MG63 (cell line): Measurements from ENCODE around the gene DCAF11. TPM values are rescaled to one million over a fixed set of nuclear protein-coding genes. Genes with fewer than 3 reads are reported as not detected.
A peak's percentile ranks its signal among the peaks of the same experiment; 100 is the strongest.

Experiments
- DNase-seq: peaks from one replicate; pipeline ENCODE4 v3.0.0-alpha.2; 2020
- H3K27me3 ChIP-seq: fragments of 250-450 bp; sonication (Bioruptor Pico); 2 replicates; pipeline ENCODE4 v1.5.1; 2020; ENCODE audit warnings: mild to moderate bottlenecking, moderate library complexity
- H3K36me3 ChIP-seq: fragments of 250-450 bp; sonication (Bioruptor Pico); 2 replicates; pipeline ENCODE4 v1.5.1; 2020; ENCODE audit warnings: mild to moderate bottlenecking, moderate library complexity
- H3K4me3 ChIP-seq: fragments of 250-450 bp; sonication (Bioruptor Pico); 2 replicates; pipeline ENCODE4 v1.5.1; 2020; ENCODE audit warnings: mild to moderate bottlenecking, moderate library complexity
- H3K9me3 ChIP-seq: fragments of 250-450 bp; sonication (Bioruptor Pico); 2 replicates; pipeline ENCODE4 v1.5.1; 2020; ENCODE audit warnings: mild to moderate bottlenecking, moderate library complexity
- total RNA-seq: library from RNA; depleted of rRNA; stranded (reverse); fragments of >200 nt; shearing (Covaris generic); gene quantifications from 2 replicates; pipeline ENCODE4 v1.2.3, GENCODE V29; 2014; ENCODE audit warnings: low replicate concordance

DCAF11 gene
- total RNA-seq, 1 experiment from 2014 or later = 64.7 TPM

DNA sequence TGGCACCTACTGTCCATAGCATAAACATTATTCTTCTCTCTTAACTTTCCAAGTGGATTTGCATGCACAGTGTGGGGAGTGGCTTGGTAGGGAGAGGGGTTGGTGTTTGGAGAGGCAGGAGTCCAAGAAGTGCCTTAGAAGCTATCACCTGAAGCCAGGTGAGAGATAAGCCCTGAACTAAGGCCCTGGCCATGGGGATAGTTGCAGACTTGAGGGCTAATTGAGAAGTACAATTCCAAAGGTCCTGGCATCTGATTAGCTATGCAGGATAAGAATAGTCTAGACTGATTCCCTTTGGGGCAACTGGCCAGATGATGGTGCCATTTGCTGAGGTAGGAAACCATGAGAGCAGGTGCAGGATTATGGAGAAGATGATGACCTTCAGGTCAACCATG is 22.5 kb upstream of the DCAF11 start:
- Histone ChIP-seq H3K36me3 (no peaks in the 10 kb centered on the region; the same call in 1 of the 2 replicates), H3K4me3 (no peak overlapping the region), H3K9me3 (no peaks in the 10 kb centered on the region), H3K27me3 (no peaks in the 10 kb centered on the region)
- no peak for DNase-seq

DNA sequence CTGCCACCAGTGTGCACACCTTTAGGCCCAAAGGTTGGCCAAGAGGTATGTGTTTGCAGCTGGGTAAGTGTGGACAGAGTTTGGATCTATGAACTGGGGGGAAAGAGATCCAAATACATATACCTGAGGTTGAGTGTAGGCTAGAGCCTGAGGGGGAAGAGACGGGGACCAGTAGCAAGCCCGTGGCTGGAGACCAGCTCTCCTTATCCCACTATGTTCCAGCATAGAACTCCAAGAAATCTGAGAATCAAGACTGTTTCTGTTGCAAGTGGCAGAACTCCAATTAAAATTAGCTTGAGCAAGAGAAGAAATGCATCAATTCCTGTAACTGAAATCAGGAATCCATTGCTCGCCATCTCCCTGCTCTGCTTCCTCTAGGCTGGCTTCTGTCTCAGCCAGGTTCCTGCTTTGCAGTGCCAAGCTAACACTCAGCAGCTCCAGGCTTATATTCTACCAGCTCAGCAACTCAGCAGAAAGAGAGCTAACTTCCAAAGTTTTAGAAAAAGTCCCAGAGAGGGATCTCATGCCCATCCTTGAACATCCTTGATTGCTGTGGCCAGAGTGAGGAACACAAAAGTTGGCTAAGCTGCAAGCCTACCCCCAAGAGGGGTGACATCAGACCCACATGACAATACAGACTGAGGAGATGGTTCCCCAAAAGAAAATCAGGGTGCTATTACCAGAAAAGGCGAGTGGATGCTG is 21.9 kb upstream of the DCAF11 start:
- Histone ChIP-seq H3K36me3 (no peaks in the 10 kb centered on the region; the same call in 1 of the 2 replicates), H3K27me3 (no peaks in the 10 kb centered on the region), H3K9me3 (no peaks in the 10 kb centered on the region), H3K4me3 (no peak overlapping the region)
- no peak for DNase-seq

DNA sequence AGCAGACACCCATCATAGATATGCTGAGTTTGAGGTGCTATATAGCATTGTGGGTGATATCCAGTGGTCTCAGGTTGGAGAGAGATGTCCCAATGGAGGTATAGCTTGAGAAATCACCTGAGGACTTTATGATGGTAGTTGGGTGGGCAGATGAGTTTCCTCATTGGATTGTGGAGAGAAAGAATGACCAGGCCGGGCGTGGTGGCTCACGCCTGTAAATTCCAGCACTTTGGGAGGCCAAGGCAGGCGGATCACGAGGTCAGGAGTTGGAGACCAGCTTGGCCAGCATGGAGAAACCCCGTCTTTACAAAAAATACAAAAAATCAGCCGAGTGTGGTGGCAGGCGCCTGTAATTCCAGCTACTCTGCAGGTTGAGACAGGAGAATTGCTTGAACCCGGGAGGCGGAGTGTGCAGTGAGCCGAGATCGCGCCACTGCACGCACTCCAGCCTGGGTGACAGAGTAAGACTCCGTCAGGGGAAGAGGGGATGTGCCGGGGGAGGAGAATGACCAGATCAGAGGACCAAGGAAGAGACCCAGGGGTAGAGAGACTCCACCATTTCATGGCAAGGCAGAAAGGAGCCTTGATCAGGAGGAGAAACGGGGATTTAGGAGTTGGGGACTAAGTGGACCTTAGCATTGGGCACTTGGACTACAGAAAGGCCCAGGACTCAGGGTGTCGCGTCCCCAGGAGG is 21.2 kb upstream of the DCAF11 start:
- no peak for DNase-seq
- Histone ChIP-seq H3K27me3 (no peaks in the 10 kb centered on the region), H3K36me3 (no peaks in the 10 kb centered on the region; the same call in 1 of the 2 replicates), H3K9me3 (no peaks in the 10 kb centered on the region), H3K4me3 (peak overlapping the region; percentile 90; the same call in 1 of the 2 replicates)

DNA sequence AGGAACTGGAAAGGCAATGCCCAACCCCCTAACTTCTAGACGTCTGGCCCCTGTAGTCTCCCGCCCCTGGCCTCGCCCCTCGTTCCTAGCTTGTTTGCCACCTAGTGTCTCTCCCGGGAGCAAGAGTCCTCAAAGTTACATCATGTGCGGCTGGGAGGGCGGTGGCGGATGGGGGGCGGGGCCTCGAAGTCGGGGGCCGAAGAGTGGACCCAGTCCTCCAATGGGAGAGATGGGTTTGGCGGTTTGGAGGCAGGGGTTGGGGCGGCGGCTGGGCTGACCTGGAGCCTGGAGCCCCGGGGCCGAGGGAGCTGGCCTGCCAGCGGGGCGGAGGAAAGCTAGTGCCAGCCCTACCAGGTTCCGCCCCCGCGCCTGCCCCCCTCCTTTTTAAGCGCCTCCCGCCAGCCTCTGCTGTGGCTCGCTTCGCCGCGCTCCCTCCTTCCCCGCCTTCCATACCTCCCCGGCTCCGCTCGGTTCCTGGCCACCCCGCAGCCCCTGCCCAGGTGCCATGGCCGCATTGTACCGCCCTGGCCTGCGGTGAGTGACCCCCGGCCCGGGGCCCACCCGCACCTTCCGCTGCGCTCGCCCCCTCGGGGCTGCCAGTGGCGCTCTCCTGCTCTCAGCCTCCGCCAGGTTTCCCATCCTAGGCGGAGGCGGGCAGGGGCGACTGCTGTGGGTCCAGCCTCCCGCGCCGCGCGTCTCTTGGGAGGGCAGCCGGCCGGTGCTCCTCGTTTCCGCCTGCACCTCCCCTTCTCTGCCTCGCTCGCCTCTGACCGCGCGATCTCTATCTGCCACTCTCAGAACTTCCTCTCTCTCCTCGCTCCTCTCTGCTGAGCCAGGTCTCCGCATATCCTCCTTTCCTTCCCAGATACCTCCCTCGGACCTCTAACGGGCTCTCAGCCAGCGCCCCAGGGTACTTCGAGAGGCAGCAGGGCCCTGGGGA is 20.4 kb upstream of the DCAF11 start, which contains the start of gene PCK2:
Gene PCK2, plus strand, starts transcription at position 411 of the 940 bp plus-strand sequence. Its CDS starts 95 bp downstream, at position 506.
- Histone ChIP-seq H3K36me3 (no peaks in the 10 kb centered on the region; the same call in 1 of the 2 replicates), H3K9me3 (no peaks in the 10 kb centered on the region)

GRCh38 chr14:24094841-24095270 is 19.7 kb upstream of the DCAF11 start:
- Histone ChIP-seq H3K27me3 (no peaks in the 10 kb centered on the region), H3K4me3 (peak overlapping the region; percentile 90)

More for the DNA sequence above, 20.4 kb upstream of the DCAF11 start, which contains the start of gene PCK2:
- Histone ChIP-seq H3K4me3 (peak within 1 kb of the TSS; percentile 90), H3K27me3 (no peaks in the 10 kb centered on the region)
- DNase-seq = peak; percentile 96

GRCh38 chr14:24095271-24096068 is 19.1 kb upstream of the DCAF11 start:
- no peaks in the 10 kb centered on the region for H3K27me3 ChIP-seq
- DNase-seq = peak; percentile 62
- peak overlapping the region; percentile 90 for H3K4me3 ChIP-seq
- H3K9me3 ChIP-seq = no peaks in the 10 kb centered on the region
- H3K36me3 ChIP-seq = no peaks in the 10 kb centered on the region; the same call in 1 of the 2 replicates

More at GRCh38 chr14:24094841-24095270, 19.7 kb upstream of the DCAF11 start:
- DNase-seq = no peak
- H3K36me3 ChIP-seq = no peaks in the 10 kb centered on the region; the same call in 1 of the 2 replicates
- no peaks in the 10 kb centered on the region for H3K9me3 ChIP-seq

DNA sequence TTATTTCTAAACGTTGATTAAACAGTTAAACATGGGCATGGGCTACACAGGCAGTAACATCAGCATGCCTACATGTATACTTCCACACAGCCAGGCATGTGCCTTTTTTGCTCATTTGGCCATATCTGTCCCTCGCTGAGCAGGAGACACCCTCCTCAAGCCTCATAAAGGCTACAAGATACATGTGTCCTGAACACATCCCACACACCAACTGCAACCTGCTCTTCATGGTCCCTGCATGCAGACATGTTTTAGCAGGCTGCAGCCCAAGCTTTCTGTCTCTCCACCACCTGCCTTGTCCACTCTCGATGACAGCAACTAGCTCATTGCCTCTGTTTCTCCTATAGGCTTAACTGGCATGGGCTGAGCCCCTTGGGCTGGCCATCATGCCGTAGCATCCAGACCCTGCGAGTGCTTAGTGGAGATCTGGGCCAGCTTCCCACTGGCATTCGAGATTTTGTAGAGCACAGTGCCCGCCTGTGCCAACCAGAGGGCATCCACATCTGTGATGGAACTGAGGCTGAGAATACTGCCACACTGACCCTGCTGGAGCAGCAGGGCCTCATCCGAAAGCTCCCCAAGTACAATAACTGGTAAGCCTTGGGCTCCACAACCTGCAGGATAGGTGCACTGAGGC is 17.9 kb upstream of the DCAF11 start:
- no peak overlapping the region for H3K4me3 ChIP-seq
- DNase-seq = no peak
- no peaks in the 10 kb centered on the region; the same call in 1 of the 2 replicates for H3K36me3 ChIP-seq
- no peaks in the 10 kb centered on the region for H3K27me3 ChIP-seq
- no peaks in the 10 kb centered on the region for H3K9me3 ChIP-seq

GRCh38 chr14:24098229-24098926 is 16.2 kb upstream of the DCAF11 start:
- no peak for DNase-seq
- no peak overlapping the region for H3K4me3 ChIP-seq
- H3K9me3 ChIP-seq = no peaks in the 10 kb centered on the region
- no peaks in the 10 kb centered on the region; the same call in 1 of the 2 replicates for H3K36me3 ChIP-seq
- no peaks in the 10 kb centered on the region for H3K27me3 ChIP-seq

GRCh38 chr14:24098927-24099813 is 15.4 kb upstream of the DCAF11 start:
- H3K9me3 ChIP-seq = no peaks in the 10 kb centered on the region
- no peak for DNase-seq
- no peak overlapping the region for H3K4me3 ChIP-seq
- no peaks in the 10 kb centered on the region; the same call in 1 of the 2 replicates for H3K36me3 ChIP-seq
- no peaks in the 10 kb centered on the region for H3K27me3 ChIP-seq

- no peak overlapping the region for H3K4me3 ChIP-seq
- no peaks in the 10 kb centered on the region for H3K27me3 ChIP-seq
- no peaks in the 10 kb centered on the region for H3K9me3 ChIP-seq
- H3K36me3 ChIP-seq = no peaks in the 10 kb centered on the region; the same call in 1 of the 2 replicates
- no peak for DNase-seq
Measured at GRCh38 chr14:24100197-24100981, 14.2 kb upstream of the DCAF11 start.

- no peaks in the 10 kb centered on the region; the same call in 1 of the 2 replicates for H3K36me3 ChIP-seq
Measured at GRCh38 chr14:24100982-24101494, 13.5 kb upstream of the DCAF11 start.

DNA sequence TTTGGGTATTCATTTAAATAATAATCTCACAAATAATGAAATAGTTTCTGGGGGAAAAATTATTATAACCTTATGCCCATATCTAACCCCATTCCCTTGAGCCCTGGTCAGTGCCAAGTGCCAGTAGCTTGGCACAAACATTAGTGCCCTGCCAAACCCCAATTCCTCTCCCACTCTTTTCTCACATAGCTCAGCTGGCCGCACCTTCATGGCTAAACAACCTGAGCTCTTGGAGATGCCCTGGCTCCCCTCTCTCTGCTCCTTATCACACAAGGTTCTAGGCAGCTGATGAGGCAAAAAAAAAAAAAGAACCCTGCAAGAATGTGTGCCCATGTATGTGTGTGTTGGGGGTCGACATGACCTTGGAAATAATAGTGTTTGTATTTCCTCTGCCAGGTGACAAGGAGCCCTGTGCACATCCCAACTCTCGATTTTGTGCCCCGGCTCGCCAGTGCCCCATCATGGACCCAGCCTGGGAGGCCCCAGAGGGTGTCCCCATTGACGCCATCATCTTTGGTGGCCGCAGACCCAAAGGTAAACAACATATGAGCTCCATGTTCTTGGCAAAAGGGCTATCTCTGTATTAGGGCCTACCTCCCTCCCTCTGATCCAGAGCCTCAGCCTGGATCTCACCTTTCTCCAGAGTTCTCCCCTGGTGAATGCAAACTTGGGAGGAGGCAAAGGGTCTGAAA is 12.1 kb upstream of the DCAF11 start:
- no peaks in the 10 kb centered on the region for H3K27me3 ChIP-seq
- H3K36me3 ChIP-seq = no peaks in the 10 kb centered on the region; the same call in 1 of the 2 replicates
- H3K9me3 ChIP-seq = no peaks in the 10 kb centered on the region
- no peak overlapping the region for H3K4me3 ChIP-seq
- no peak for DNase-seq

More at GRCh38 chr14:24100982-24101494, 13.5 kb upstream of the DCAF11 start:
- no peak overlapping the region for H3K4me3 ChIP-seq
- H3K27me3 ChIP-seq = no peaks in the 10 kb centered on the region
- DNase-seq = no peak
- H3K9me3 ChIP-seq = no peaks in the 10 kb centered on the region
